Prostate gland (tissue), 2 donors: ENCODE measurements around the gene XRCC4.
"Not testable (repeated sequence)": the region's sequence is repeated elsewhere in the genome, so short reads cannot be mapped to it uniquely, and the experiment has no call there.

ENCODE experiments used
- POLR2A ChIP-seq: fragments of 450-650 bp; IDR thresholded peaks from one replicate; pipeline ENCODE4 v1.6.1; 2016; ENCODE audit warnings: antibody characterized with exemption, mild to moderate bottlenecking
- TF ChIP-seq, protein P1 (sequence below), 4 experiments: fragments of 200-600 bp in 2 of 4; fragments of 450-650 bp in 2 of 4; sonication (generic) in 2 of 4; IDR thresholded peaks; 1 replicate in 3 of 4; 2 replicates in 1 of 4; pipeline ENCODE4 v1.5.1; 2016 to 2019; ENCODE audit warnings: antibody characterized with exemption in 4 of 4, mild to moderate bottlenecking in 2 of 4, moderate library complexity in 2 of 4

DNA sequence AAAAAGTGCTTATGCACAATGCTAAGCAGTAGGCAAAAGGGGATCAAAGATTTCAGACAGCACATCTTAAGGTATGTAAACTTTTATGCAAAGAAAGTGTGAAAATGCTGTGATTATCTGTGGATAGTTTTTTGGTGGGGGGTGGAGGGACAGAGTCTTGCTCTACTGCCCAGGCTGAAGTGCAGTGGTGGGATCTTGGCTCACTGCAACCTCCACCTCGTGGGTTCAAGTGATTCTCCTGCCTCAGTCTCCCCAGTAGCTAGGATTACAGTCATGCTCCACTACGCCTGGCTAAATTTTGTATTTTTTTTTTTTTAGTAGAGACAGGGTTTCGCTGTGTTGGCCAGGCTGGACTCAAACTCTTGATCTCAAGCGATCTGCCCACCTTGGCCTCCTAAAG is 10.0 kb upstream of the XRCC4 start:
- TF ChIP-seq POLR2A, result not testable (repeated sequence)
- TF ChIP-seq, protein P1, sequence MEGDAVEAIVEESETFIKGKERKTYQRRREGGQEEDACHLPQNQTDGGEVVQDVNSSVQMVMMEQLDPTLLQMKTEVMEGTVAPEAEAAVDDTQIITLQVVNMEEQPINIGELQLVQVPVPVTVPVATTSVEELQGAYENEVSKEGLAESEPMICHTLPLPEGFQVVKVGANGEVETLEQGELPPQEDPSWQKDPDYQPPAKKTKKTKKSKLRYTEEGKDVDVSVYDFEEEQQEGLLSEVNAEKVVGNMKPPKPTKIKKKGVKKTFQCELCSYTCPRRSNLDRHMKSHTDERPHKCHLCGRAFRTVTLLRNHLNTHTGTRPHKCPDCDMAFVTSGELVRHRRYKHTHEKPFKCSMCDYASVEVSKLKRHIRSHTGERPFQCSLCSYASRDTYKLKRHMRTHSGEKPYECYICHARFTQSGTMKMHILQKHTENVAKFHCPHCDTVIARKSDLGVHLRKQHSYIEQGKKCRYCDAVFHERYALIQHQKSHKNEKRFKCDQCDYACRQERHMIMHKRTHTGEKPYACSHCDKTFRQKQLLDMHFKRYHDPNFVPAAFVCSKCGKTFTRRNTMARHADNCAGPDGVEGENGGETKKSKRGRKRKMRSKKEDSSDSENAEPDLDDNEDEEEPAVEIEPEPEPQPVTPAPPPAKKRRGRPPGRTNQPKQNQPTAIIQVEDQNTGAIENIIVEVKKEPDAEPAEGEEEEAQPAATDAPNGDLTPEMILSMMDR (IDR thresholded peaks at IDR 0.05), result not testable (repeated sequence)
